Activated T-helper 1 cell treated with anti-CD3 and anti-CD28 coated beads, Interleukin-12 subunit alpha, Interleukin-12 subunit beta, Interleukin-2, Interleukin-4 antibody, amounts not matched to agents 30 ng/mL and 10 ng/mL and 1 ng/mL, durations not matched to agents 14 hours and 24 hours and 36 hours (primary cell): Measurements from ENCODE around the gene PKLR. TPM values are rescaled to one million over a fixed set of nuclear protein-coding genes. Genes with fewer than 3 reads are reported as not detected.
A peak's percentile ranks its signal among the peaks of the same experiment; 100 is the strongest.

Experiments used
- DNase-seq: peaks from one replicate; pipeline ENCODE4 v3.0.0; 2021; ENCODE audit warnings: low spot score
- H3K27ac Mint-ChIP-seq: one replicate; pipeline ENCODE4 v1.8.0; 2021; ENCODE audit warnings: mild to moderate bottlenecking, mixed read lengths
- H3K27me3 Mint-ChIP-seq: one replicate; pipeline ENCODE4 v1.8.0; 2022; ENCODE audit warnings: mild to moderate bottlenecking, moderate library complexity, mixed read lengths; ENCODE audit not compliant: insufficient read depth
- H3K36me3 Mint-ChIP-seq: one replicate; pipeline ENCODE4 v1.8.0; 2021; ENCODE audit warnings: low read depth, mixed read lengths
- H3K4me1 Mint-ChIP-seq: one replicate; pipeline ENCODE4 v1.8.0; 2021; ENCODE audit warnings: low read depth, mixed read lengths
- H3K4me3 Mint-ChIP-seq: one replicate; pipeline ENCODE4 v1.8.0; 2021; ENCODE audit warnings: mild to moderate bottlenecking, moderate library complexity, mixed read lengths
- H3K9me3 Mint-ChIP-seq: one replicate; pipeline ENCODE4 v1.8.0; 2021; ENCODE audit warnings: mixed read lengths
- intact Hi-C: fragments of 100-400 bp; cut with micrococcal nuclease; formaldehyde crosslinking; loops from one replicate; pipeline ENCODE4 v1.15.1; 2024
- total RNA-seq: library from RNA; stranded (reverse); gene quantifications from 2 replicates; pipeline ENCODE4 v1.2.3, GENCODE V29; 2022

PKLR gene
- total RNA-seq, 1 donor from 2014 or later, result 0.05 TPM

GRCh38 chr1:155308493-155309422, 7.5 kb upstream of the PKLR start, which contains the start of gene FDPS:
FDPS (plus strand) TSS chr1:155308866; CDS start chr1:155309790, 924 bp downstream.
- no peaks in the 10 kb centered on the region for H3K9me3 Mint-ChIP-seq
- intact Hi-C loops, result loop anchor here (1.0 to 2.0 kb wide), 8 partner anchors 15 to 549 kb away; partner anchors contain the start of genes CLK2, DAP3, GON4L and HCN3
- peak within 1 kb of the TSS; percentile 92 for H3K4me3 Mint-ChIP-seq
- H3K4me1 Mint-ChIP-seq, result peaks cover 38% of the 10 kb centered on the region
- H3K27ac Mint-ChIP-seq, result peak within 1 kb of the TSS; percentile 93
- H3K27me3 Mint-ChIP-seq, result no peaks in the 10 kb centered on the region
- peaks cover 29% of the 10 kb centered on the region for H3K36me3 Mint-ChIP-seq
- DNase-seq, result peak; percentile 98

DNA sequence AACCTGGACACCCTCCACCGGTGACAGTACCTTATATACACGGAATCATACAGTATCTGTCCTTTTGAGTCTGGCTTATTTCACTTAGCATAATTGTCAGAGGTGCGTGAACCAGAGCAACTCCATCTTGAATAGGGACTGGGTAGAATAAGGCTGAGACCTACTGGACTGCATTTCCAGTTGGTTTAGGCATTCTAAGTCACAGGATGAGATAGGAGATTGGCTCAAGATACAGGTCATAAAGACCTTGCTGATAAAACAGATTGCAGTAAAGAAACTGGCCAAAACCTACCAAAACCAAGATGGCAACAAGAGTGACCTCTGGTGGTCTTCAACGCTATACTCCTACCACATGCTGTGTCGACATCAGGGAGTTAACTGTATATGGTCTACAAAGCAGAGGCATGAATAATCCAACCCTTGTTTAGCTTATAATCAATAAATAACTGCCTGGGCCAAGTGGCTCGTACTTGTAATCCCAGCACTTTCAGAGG, 6.1 kb upstream of the PKLR start:
- H3K4me1 Mint-ChIP-seq, result peaks cover 28% of the 10 kb centered on the region
- H3K36me3 Mint-ChIP-seq, result peaks cover 21% of the 10 kb centered on the region
- no peaks in the 10 kb centered on the region for H3K27me3 Mint-ChIP-seq
- H3K9me3 Mint-ChIP-seq, result no peaks in the 10 kb centered on the region
- H3K4me3 Mint-ChIP-seq, result peak overlapping the region; percentile 37
- DNase-seq, result no peak
- peak overlapping the region; percentile 37 for H3K27ac Mint-ChIP-seq
- intact Hi-C loops, result no loop called here

- H3K36me3 Mint-ChIP-seq, result peaks cover 10% of the 10 kb centered on the region
- H3K4me1 Mint-ChIP-seq, result peaks cover 14% of the 10 kb centered on the region
- intact Hi-C loops, result no loop called here
- no peaks in the 10 kb centered on the region for H3K27me3 Mint-ChIP-seq
- H3K27ac Mint-ChIP-seq, result peak overlapping the region; percentile 69
- no peak for DNase-seq
- H3K4me3 Mint-ChIP-seq, result no peak overlapping the region
- H3K9me3 Mint-ChIP-seq, result no peaks in the 10 kb centered on the region
Measured at GRCh38 chr1:155305881-155306391, 4.7 kb upstream of the PKLR start.

- H3K27ac Mint-ChIP-seq, result no peak overlapping the region
- no peak for DNase-seq
- no peaks in the 10 kb centered on the region for H3K36me3 Mint-ChIP-seq
- H3K4me3 Mint-ChIP-seq, result no peak overlapping the region
- peaks cover 2% of the 10 kb centered on the region for H3K4me1 Mint-ChIP-seq
- H3K9me3 Mint-ChIP-seq, result no peaks in the 10 kb centered on the region
- no peaks in the 10 kb centered on the region for H3K27me3 Mint-ChIP-seq
- intact Hi-C loops, result no loop called here
Measured at GRCh38 chr1:155304558-155305063, 3.4 kb upstream of the PKLR start.

DNA sequence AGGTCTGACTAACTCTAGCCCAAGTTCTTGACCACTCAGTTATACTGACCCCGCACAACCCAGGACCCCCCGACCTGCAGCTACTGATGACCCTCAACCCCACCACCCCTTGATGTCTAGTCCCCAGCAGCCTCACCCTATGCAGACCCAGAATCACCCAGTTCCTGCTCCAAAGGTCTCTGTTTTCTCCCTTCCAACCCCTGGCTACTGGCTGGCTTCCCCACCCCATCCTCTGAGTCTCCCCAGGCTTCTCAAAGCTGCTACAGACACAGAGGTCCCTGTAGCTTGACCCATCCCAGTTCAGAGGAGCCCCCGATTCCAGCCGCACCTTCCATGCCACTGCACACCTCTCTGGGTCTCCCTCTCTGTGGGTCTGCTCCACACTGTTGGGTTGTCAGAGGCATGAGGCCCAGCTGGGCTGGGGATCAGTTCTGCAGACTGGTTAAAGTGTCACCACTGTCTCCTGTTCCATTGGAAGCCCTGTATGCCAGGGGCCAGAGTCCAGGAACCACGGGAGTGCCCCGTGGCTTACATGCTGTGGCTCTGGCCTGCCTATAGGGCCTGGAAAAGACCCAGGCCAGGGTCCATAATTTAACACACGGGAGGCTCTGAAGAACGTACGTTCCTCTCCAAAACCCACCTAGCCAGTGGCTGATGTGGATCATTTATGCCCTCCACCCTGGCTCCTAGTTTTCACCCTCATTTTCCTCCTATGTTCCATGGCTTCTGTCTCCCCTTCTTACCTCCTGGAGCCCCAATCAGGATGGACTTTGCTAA, 497 bp downstream of the PKLR start:
- no peaks in the 10 kb centered on the region for H3K9me3 Mint-ChIP-seq

GRCh38 chr1:155300024-155300423, 1.2 kb downstream of the PKLR start:
- H3K36me3 Mint-ChIP-seq, result no peaks in the 10 kb centered on the region
- no peaks in the 10 kb centered on the region for H3K4me1 Mint-ChIP-seq
- peaks cover 12% of the 10 kb centered on the region for H3K27me3 Mint-ChIP-seq
- H3K27ac Mint-ChIP-seq, result no peak overlapping the region
- H3K9me3 Mint-ChIP-seq, result no peaks in the 10 kb centered on the region
- intact Hi-C loops, result no loop called here
- no peak for DNase-seq
- H3K4me3 Mint-ChIP-seq, result no peak overlapping the region

More for the DNA sequence above, 497 bp downstream of the PKLR start:
- H3K27me3 Mint-ChIP-seq, result peaks cover 8% of the 10 kb centered on the region
- no peak overlapping the region for H3K4me3 Mint-ChIP-seq
- no peak for DNase-seq
- H3K27ac Mint-ChIP-seq, result no peak overlapping the region
- H3K4me1 Mint-ChIP-seq, result no peaks in the 10 kb centered on the region
- intact Hi-C loops, result no loop called here
- H3K36me3 Mint-ChIP-seq, result no peaks in the 10 kb centered on the region

DNA sequence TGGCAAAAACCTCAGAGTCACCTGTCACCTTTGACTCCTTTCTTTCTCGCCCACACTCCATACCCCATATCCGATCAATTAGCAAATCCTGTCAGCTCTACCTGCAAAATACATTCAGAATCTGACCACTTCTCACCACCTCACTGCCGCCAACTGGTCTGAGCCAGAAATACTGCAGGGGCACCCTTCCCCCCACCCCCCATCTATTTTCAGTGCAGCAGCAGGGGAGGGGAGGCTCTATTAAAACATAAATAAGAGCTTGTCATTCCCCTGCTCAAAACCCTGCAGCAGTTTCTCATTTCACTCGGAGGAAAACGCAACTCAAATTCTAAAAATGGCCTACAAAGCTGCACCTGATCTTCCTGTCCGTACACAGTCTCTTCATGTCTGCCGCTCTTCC, 3.9 kb downstream of the PKLR start:
- H3K9me3 Mint-ChIP-seq, result no peaks in the 10 kb centered on the region
- no peaks in the 10 kb centered on the region for H3K36me3 Mint-ChIP-seq
- no peak overlapping the region for H3K4me3 Mint-ChIP-seq
- intact Hi-C loops, result no loop called here
- DNase-seq, result no peak
- peaks cover 6% of the 10 kb centered on the region for H3K4me1 Mint-ChIP-seq
- H3K27ac Mint-ChIP-seq, result no peak overlapping the region
- peaks cover 28% of the 10 kb centered on the region for H3K27me3 Mint-ChIP-seq

- Mint-ChIP-seq H3K4me1 (peaks cover 6% of the 10 kb centered on the region), H3K27me3 (peaks cover 28% of the 10 kb centered on the region), H3K9me3 (no peaks in the 10 kb centered on the region), H3K4me3 (no peak overlapping the region), H3K27ac (no peak overlapping the region), H3K36me3 (no peaks in the 10 kb centered on the region)
- intact Hi-C loops, result no loop called here
- no peak for DNase-seq
Measured at GRCh38 chr1:155296661-155297060, 4.6 kb downstream of the PKLR start.

DNA sequence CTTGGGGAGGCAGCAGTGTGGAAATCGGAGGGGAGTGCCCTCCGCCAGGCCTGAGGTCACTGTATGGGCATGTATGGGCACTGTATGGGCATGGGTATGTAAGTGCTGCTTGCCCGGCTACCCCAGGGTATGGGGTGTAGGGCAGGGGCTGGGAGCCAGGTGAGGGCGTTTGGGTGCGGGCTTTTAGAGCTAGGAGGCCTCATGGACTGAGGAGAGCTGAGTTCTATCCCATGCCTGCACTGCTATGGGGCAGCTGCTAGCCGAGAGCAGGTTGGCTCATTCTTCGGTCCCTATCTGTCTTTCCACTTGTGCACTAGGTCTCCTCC, 5.3 kb downstream of the PKLR start:
- intact Hi-C loops, result no loop called here
- no peaks in the 10 kb centered on the region for H3K9me3 Mint-ChIP-seq
- no peak for DNase-seq
- H3K4me1 Mint-ChIP-seq, result peaks cover 6% of the 10 kb centered on the region
- no peak overlapping the region for H3K4me3 Mint-ChIP-seq
- peaks cover 30% of the 10 kb centered on the region for H3K27me3 Mint-ChIP-seq
- H3K27ac Mint-ChIP-seq, result no peak overlapping the region
- no peaks in the 10 kb centered on the region for H3K36me3 Mint-ChIP-seq

DNA sequence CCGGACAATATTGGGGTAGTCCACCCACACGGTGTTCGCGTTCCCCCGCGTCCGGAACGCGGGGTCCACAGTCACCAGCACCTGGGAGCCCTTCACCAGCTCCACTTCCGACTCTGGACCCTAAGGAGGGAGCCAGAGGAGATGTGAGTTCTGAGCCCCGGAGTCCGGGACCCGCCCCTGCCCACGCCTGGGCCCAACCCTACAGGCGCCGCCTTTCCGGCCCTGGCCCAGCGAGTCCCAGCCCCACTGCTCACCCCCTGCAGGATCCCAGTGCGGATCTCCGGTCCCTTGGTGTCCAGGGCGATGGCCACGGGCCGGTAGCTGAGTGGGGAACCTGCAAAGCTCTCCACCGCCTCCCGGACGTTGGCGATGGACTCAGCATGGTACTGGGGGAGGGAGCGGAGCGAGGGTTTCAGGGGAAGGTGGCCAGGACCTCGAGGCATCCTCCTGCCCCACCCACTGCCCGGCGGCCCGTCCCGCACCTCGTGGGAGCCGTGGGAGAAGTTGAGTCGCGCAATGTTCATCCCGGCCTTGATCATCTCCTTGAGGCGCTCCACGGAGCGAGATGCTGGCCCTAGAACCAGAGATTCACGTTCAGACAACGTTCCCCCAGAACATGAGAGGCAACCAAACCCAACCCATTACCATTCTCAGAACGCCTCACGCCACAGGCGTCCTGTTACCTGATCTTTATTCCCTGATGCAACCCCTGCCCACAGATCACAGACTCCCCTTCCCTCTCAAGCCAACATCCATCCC, 5.9 kb downstream of the PKLR start:
- intact Hi-C loops, result no loop called here
- Mint-ChIP-seq H3K27ac (no peak overlapping the region), H3K9me3 (no peaks in the 10 kb centered on the region), H3K27me3 (peaks cover 31% of the 10 kb centered on the region), H3K4me1 (peaks cover 6% of the 10 kb centered on the region), H3K4me3 (no peak overlapping the region), H3K36me3 (no peaks in the 10 kb centered on the region)
- no peak for DNase-seq

- Mint-ChIP-seq H3K4me1 (peaks cover 6% of the 10 kb centered on the region), H3K36me3 (no peaks in the 10 kb centered on the region), H3K27me3 (peaks cover 34% of the 10 kb centered on the region), H3K27ac (no peak overlapping the region), H3K4me3 (peak overlapping the region; percentile 42), H3K9me3 (no peaks in the 10 kb centered on the region)
- intact Hi-C loops, result no loop called here
- no peak for DNase-seq
Measured at GRCh38 chr1:155294520-155295182, 6.6 kb downstream of the PKLR start.
